Retina (tissue), 1 donor: ENCODE data around the gene MEF2C.

Experiments
- DNase-seq: peaks from one replicate; pipeline ENCODE4 v3.0.0-alpha.2; 2016

MEF2C gene

DNA sequence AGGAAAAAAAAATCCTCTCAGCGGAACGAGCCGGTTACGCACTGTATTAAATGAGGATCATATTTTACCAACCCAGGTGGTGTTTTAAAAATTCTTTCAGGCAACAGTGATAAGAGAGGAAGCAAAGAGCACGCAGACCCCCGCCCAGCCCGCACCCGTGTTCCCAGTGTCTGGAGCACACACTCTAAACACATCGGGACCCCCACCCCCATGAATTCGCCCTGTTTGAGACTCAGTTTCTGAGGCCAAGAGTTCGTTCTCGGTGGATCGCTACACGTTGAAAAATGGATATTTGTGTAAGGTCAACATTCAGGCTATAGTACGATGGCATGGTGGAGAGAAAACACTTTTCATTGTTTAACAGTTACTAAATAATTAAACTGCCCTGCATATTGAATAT lies 196.3 kb downstream of the MEF2C start:
- DNase-seq = no peak

DNA sequence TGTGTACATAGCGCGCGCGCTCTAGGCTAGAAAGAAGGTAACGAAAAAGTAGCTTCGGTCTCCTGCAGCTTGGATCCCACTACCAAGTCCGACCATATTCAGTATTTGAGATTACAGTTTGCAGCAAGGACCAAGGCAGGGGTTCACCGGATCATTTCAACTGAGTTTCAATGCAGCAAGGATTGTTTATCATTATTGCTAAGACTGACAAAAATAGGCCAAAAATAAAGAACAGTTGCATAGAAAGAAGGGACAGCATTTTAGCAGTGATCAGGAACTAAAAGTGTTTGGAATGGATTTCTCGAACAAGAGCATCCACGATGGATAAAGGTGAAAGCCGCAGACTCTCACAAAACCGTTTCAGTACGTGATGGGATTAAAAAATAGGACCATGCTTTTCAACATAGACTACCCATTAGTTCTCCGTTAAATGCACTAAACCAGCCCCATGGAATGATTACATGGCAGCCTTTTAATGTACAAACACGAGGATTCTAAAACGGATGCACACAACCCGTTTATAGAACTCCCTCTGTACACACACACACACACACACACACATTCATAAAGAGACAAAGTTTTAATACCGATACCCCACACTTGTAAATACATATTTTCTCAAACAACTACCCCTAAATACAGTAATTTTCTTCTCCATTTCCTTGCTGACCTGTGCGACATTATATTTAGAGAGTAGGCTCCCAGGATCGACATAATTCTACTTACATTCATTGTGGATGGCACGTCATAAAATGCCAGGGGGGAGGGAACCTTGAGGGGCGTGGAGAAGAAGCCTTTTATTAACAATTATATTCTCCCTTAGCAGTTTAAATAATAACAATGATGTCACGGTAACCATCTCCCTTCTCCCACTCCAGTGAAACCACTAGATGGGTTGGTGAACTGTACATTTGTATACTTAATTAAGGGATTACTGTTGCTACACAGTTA lies 197.1 kb downstream of the MEF2C start:
- DNase-seq = peak; percentile 62

DNA sequence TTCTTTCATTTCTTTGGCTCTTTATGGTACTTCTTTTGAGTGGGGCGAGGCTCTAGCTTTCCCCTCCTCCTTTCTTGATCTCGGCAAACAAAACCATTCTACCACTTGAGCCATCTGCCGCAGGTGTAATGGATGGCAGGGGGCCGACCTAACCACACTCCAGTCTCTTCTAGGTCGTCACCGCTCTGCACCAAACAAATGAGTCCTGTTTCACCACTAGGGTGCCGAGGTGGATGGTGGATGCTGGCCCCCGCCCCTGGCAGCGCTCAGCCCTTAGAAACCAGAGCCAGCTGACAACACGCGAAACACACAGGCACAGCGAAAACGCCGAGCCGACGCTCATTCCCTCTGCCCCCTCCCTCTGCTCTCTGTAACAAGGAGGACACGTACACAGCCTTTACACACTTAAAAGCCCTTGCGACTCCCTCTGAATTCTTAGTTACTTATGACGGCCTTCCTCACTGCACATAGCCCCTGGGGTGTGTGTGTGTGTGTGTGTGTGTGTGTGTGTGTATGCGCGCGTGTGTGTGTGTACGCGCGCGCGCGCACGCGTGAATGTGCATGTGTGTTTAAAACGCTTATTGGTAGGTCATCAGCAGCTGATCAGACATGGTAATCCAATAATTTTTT lies 199.4 kb downstream of the MEF2C start:
- peak; percentile 91 for DNase-seq

- DNase-seq = peak; percentile 40
These were observed 200.1 kb downstream of the MEF2C start for GRCh38 chr5:88682881-88683361.

- DNase-seq = no peak
These were observed 200.9 kb downstream of the MEF2C start for GRCh38 chr5:88682131-88682530.

- no peak for DNase-seq
These were observed 201.7 kb downstream of the MEF2C start for GRCh38 chr5:88681211-88681803.

DNA sequence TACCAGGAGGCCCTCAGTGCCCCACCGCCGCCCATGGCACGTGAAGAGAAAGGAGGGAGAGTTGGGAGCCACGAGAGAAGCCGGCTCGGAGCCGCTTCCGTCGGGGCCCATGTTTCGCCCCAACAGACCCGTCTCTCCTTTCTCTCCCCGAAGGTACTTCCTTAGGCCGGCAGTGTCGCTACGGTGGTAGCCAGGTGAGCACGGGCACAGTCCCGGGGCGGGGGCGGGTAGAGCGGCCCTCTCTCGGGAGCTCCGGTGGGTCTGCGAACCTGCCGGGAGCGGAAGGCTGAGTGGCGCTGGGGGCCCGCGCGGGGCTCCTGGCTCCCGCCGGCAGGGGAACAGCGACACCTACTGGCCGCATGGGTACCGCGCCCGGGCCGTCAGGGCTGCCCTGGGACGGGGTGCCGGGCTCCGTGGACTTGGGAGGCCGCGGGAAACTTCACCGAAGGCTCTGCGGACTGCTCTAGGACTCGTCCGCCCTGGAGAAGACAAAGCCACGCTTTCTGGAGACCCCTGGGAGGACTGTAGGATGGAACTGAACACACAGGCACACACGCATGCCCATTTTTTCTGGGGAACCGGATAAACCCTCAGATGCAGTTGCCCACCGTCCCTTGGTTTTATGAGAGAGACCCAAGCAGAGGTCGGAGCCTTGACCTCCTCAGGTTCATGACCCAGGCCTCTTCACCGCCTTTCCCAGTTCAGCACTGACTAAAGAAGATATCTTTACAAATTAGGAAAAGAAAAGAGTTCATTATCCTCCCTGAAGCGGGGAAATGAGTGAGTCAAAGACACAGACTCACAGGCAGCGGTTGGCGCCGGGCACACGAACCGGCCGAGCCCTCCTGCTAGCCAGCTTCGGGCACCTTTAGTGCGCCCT lies 202.5 kb downstream of the MEF2C start:
- DNase-seq = peak; percentile 95

DNA sequence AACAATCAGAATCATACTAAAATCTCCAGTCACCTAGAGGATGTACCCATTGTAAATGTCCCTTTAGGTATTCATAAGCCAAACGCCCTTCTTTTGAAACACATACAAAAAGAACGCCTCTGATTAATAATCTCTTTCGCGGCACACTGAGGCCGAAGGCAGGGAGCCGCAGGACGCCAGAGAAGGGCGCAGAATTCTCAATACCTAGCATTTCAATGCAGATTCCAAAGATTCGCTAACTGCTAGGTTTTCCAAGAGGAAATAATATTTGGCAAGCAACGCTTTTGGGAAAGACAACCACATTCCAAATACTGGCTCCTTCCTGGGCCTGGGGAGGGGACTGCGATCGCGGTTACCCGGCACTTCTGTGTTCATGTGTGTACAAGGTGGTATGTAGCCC lies 203.3 kb downstream of the MEF2C start:
- DNase-seq = peak; percentile 68

- DNase-seq = no peak
These were observed 204.1 kb downstream of the MEF2C start for GRCh38 chr5:88678770-88679381.

- DNase-seq = peak; percentile 82
These were observed 204.8 kb downstream of the MEF2C start for GRCh38 chr5:88677943-88678769.

DNA sequence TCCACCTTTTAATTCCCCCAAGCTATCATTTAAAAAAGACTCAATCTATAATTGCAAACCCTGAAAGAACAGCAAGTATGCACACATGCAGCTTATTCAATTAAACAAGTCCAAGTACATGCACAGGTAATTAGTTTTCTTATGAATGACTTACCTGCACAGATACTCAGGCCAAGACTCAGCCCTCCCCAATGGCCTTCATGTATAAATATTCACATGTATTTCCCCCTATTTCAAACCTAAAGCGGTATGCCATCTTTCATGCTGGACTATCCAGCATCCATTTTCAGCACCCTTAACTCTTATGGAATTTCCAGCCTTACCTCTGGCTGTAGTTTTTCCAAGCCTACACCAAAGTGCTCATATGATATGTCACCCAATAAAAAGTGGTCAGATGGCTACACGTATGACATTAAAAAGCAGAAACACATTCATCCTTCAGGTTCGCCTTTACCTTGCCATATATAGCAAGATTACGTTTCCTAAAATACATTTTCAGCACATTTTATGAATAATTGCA lies 205.5 kb downstream of the MEF2C start:
- peak; percentile 44 for DNase-seq

GRCh38 chr5:88676637-88677375 lies 206.2 kb downstream of the MEF2C start:
- DNase-seq = peak; percentile 55

DNA sequence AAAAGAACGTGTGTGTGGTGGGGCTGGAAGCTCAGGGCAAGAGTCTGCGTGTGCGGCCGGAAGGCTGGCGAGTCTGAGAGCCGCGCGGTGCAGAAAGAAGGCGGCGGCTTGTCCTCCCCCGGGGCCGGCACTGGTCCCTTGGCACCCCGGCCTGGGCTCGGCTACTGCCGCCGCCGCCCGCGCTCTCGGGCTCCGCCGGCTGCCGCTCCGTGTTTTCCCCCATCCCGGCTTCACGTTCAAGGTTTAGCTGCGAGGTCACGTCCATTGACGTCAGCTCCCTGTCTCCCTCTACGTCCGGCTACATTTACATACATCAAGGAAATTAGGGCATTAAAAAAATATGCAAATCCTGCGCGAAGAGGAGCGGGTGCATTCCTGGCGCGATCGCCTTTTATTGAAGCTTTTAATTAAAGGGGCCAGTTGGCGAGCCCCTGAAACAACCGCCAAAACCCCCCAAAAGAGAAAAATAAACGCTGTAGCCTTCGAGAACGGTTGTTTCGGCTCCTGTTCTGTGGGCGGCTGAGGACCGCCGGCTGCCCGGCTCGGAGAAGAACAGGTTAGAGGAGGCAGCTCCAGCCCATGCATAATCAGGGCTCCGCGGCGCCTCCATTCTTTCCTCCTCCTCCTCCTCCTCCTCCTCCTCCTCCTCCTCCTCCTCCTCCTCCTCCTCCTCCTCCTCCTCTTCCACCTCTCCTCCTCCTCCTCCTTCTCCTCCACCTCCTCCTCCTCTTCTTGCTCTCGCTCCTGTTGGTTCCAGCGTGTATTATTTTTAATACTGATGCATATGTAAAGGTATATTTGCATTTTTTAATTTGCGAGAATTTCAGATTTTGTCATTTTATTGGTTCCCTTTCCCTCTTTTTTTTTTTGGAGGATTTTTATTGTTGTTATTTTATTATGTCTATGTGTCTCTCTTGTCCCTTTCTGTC lies 207.0 kb downstream of the MEF2C start:
- DNase-seq = peak; percentile 97

- peak; percentile 91 for DNase-seq
These were observed 207.7 kb downstream of the MEF2C start for GRCh38 chr5:88675168-88675707.

DNA sequence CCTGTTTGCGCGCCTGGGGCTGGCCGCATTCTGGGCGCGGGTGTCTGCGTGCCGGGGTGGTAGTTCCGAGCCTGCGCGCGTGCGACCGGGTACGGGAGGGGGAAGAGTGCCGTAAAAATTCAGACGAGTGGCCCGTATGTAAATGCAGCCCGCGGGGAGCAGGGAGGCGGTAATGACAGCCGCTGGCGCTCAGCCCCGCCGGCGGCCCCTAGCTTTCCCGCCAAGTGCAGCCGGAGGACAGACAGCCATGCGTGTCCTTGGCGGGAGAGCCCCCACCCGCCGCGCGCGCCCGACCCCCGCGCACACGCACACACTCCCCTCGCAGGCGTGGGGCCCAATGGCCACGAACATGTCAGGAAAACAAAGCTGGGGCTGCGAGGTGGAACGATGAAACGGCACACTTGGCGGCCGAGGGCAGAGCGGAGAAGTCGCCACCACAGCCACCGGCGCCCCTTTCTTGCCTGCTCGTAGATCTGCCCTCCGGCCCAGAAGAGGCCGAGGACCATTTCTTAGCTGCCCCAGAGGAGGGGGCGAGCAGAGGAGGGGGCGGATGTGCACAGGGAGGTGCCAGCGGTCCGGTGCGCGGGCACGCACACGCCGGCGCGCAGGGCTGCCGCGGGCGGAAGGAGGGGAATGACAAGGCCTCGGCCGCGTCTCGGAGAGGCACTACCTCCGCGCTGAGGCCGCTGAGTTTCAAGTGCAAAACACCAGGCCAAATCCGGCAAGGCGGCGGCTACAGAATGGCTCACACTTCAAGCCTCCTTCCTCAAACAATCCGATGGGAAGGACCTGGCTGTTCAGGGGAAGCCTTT lies 208.4 kb downstream of the MEF2C start:
- peak; percentile 95 for DNase-seq

GRCh38 chr5:88673253-88674105 lies 209.5 kb downstream of the MEF2C start:
- no peak for DNase-seq
